Panc1 (cell line): ENCODE data around the gene CFAP69.
A peak's percentile ranks its signal among the peaks of the same experiment; 100 is the strongest.

Experiments
- POLR2AphosphoS5 ChIP-seq: IDR thresholded peaks from 2 replicates; pipeline ENCODE4 v1.6.1; 2012; ENCODE audit warnings: mild to moderate bottlenecking, low read depth, low read length, moderate library complexity
- REST ChIP-seq, 2 experiments: IDR thresholded peaks; 2 replicates each; pipeline ENCODE4 v1.6.1; 2011 to 2012; ENCODE audit warnings: low read depth in 2 of 2, control low read depth in 1 of 2, low read length in 1 of 2, mild to moderate bottlenecking in 1 of 2, moderate library complexity in 1 of 2; ENCODE audit not compliant: insufficient read depth in 1 of 2
- SIN3A ChIP-seq: IDR thresholded peaks from 2 replicates; pipeline ENCODE4 v1.6.1; 2012; ENCODE audit warnings: low read depth, mild to moderate bottlenecking, low read length, moderate library complexity, borderline replicate concordance; ENCODE audit not compliant: insufficient read depth
- TCF7L2 ChIP-seq: IDR thresholded peaks from 2 replicates; pipeline ENCODE4 v1.6.1; 2011; ENCODE audit warnings: mild to moderate bottlenecking, low read depth, low read length, inconsistent platforms
- TF ChIP-seq, protein P1 (sequence below): fragments of 450-650 bp; IDR thresholded peaks from 2 replicates; pipeline ENCODE4 v1.5.1; 2017; ENCODE audit warnings: mild to moderate bottlenecking

DNA sequence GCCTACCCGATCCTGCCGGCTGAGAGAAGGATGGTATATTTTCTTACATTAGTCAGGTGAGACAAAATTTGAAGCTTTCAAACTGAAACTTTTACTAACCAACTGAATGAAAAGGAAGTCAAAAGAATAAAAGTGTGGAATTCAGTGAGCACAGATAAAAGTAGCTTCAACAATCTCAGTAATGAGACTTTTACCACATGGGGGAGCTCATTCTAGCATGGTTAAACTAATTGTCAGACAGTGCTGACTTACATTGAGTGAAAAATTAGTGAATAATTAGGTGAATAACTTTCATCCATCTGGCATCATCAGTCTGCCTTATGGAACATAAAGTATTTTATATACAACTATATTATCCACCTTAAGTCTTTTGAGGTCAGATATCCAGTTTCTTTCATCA is 67.8 kb downstream of the CFAP69 start:
- TF ChIP-seq, protein P1, sequence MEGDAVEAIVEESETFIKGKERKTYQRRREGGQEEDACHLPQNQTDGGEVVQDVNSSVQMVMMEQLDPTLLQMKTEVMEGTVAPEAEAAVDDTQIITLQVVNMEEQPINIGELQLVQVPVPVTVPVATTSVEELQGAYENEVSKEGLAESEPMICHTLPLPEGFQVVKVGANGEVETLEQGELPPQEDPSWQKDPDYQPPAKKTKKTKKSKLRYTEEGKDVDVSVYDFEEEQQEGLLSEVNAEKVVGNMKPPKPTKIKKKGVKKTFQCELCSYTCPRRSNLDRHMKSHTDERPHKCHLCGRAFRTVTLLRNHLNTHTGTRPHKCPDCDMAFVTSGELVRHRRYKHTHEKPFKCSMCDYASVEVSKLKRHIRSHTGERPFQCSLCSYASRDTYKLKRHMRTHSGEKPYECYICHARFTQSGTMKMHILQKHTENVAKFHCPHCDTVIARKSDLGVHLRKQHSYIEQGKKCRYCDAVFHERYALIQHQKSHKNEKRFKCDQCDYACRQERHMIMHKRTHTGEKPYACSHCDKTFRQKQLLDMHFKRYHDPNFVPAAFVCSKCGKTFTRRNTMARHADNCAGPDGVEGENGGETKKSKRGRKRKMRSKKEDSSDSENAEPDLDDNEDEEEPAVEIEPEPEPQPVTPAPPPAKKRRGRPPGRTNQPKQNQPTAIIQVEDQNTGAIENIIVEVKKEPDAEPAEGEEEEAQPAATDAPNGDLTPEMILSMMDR = peak; percentile 20; the same call in 1 of the 2 replicates
- TF ChIP-seq POLR2AphosphoS5 (no peak), SIN3A (no peak), REST (IDR thresholded peaks at IDR 0.05; ENCODE audit: insufficient read depth in 1 of 2, low read depth in 2 of 2, low read length in 1 of 2) (no peak), TCF7L2 (no peak)
